Fibroblast of lung (primary cell): ENCODE measurements around the gene FMNL1. TPM values are rescaled to one million over a fixed set of nuclear protein-coding genes. Genes with fewer than 3 reads are reported as not detected.

Experiments used
- DNase-seq, 2 donors: peaks; one replicate each; pipeline versions ENCODE4 v3.0.0 to v3.0.0-alpha.2; 2010; ENCODE audit warnings: low read depth in 2 of 2
- H2AFZ ChIP-seq: 2 replicates; pipeline ENCODE4 v1.5.1; 2012; ENCODE audit warnings: low read length, control low read depth, inconsistent platforms
- H3K27ac ChIP-seq: 2 replicates; pipeline ENCODE4 v1.5.1; 2011; ENCODE audit warnings: low read length, control low read depth; ENCODE audit not compliant: insufficient read depth
- H3K27me3 ChIP-seq: 2 replicates; pipeline ENCODE4 v1.5.1; 2011; ENCODE audit warnings: mild to moderate bottlenecking, low read length; ENCODE audit not compliant: control insufficient read depth, insufficient read depth
- H3K36me3 ChIP-seq: 2 replicates; pipeline ENCODE4 v1.5.1; 2011; ENCODE audit warnings: low read length; ENCODE audit not compliant: control insufficient read depth, insufficient read depth
- H3K4me1 ChIP-seq: 2 replicates; pipeline ENCODE4 v1.5.1; 2011; ENCODE audit warnings: low read length; ENCODE audit not compliant: control insufficient read depth, insufficient read depth; ENCODE audit errors: extremely low read depth
- H3K4me2 ChIP-seq: 2 replicates; pipeline ENCODE4 v1.5.1; 2011; ENCODE audit warnings: low read length, control low read depth; ENCODE audit not compliant: insufficient read depth; ENCODE audit errors: extremely low read depth
- H3K4me3 ChIP-seq, 4 experiments: fragments of 200-600 bp in 1 of 4; sonication (generic) in 1 of 4; replicated peaks in 1 of 4; 2 replicates each; pipeline ENCODE4 v1.5.1; 2011 to 2016; ENCODE audit warnings: low read length in 4 of 4, low read depth in 3 of 4, mild to moderate bottlenecking in 3 of 4, control low read depth in 2 of 4, inconsistent platforms in 1 of 4, mixed read lengths in 1 of 4; ENCODE audit not compliant: insufficient read depth in 1 of 4; ENCODE audit errors: control extremely low read depth in 1 of 4
- H3K79me2 ChIP-seq: 2 replicates; pipeline ENCODE4 v1.5.1; 2012; ENCODE audit warnings: mild to moderate bottlenecking, low read length, inconsistent platforms; ENCODE audit not compliant: control insufficient read depth, insufficient read depth
- H3K9ac ChIP-seq: 2 replicates; pipeline ENCODE4 v1.5.1; 2011; ENCODE audit warnings: mild to moderate bottlenecking, low read length, control low read depth; ENCODE audit not compliant: insufficient read depth
- H3K9me3 ChIP-seq: 2 replicates; pipeline ENCODE4 v1.5.1; 2012; ENCODE audit warnings: low read depth, low read length; ENCODE audit not compliant: control insufficient read depth, insufficient read depth
- H4K20me1 ChIP-seq: 2 replicates; pipeline ENCODE4 v1.5.1; 2011; ENCODE audit warnings: low read length; ENCODE audit not compliant: control insufficient read depth, insufficient read depth; ENCODE audit errors: extremely low read depth
- CTCF ChIP-seq, 2 donors: IDR thresholded peaks in 1 of 2; conservative IDR thresholded peaks in 1 of 2; 1 replicate in 1 of 2; 2 replicates in 1 of 2; pipeline ENCODE4 v1.5.1; 2011 to 2012; ENCODE audit warnings: low read length in 2 of 2, control low read depth in 1 of 2, inconsistent platforms in 1 of 2, low read depth in 1 of 2, mild to moderate bottlenecking in 1 of 2
- EZH2 ChIP-seq: IDR thresholded peaks from 2 replicates; pipeline ENCODE4 v1.5.1; 2012; ENCODE audit warnings: low read length, control low read depth, mild to moderate bottlenecking; ENCODE audit errors: missing control alignments
- polyA plus RNA-seq, 2 donors: library from polyadenylated mRNA; depleted of rRNA in 1 of 2; stranded (reverse) in 1 of 2; unstranded in 1 of 2; fragments of >200 nt; gene quantifications; 2 replicates each; pipeline ENCODE4 v1.2.1, GENCODE V29; 2011 to 2012; ENCODE audit warnings: missing spikeins in 1 of 2
- total RNA-seq: library from RNA; depleted of rRNA; stranded (reverse); fragments of >200 nt; gene quantifications from 2 replicates; pipeline ENCODE4 v1.2.1, GENCODE V29; 2014

The FMNL1 gene
- total and polyA plus RNA-seq, 2 donors (not counting 1 experiment from before 2014, with no cell fraction given): 1.1 to 2.8 TPM

GRCh38 chr17:45283711-45284110, 62.0 kb downstream of the FMNL1 start:
- Histone ChIP-seq H3K9ac (no peak overlapping the region), H3K4me2 (no peak overlapping the region), H4K20me1 (no peaks in the 10 kb centered on the region), H3K36me3 (peaks cover 28% of the 10 kb centered on the region), H3K9me3 (no peaks in the 10 kb centered on the region), H3K79me2 (no peaks in the 10 kb centered on the region), H3K27ac (no peak overlapping the region), H3K27me3 (no peaks in the 10 kb centered on the region), H2AFZ (no peak overlapping the region), H3K4me3 (no peak overlapping the region), H3K4me1 (peaks cover 9% of the 10 kb centered on the region)
- no peak for TF ChIP-seq CTCF (conservative IDR thresholded peaks at IDR 0.05 in 1 of 2, IDR thresholded peaks at IDR 0.05 in 1 of 2; ENCODE audit: low read depth in 1 of 2, low read length in 2 of 2)
- no peak for TF ChIP-seq EZH2
- DNase-seq: no peak

- H4K20me1 ChIP-seq: no peaks in the 10 kb centered on the region
- no peak for DNase-seq
- peaks cover 30% of the 10 kb centered on the region for H3K36me3 ChIP-seq
- H3K4me1 ChIP-seq: peaks cover 9% of the 10 kb centered on the region
- H3K27ac ChIP-seq: no peak overlapping the region
- H3K9me3 ChIP-seq: no peaks in the 10 kb centered on the region
- no peaks in the 10 kb centered on the region for H3K27me3 ChIP-seq
- H3K4me3 ChIP-seq: no peak overlapping the region
- TF ChIP-seq CTCF (conservative IDR thresholded peaks at IDR 0.05 in 1 of 2, IDR thresholded peaks at IDR 0.05 in 1 of 2; ENCODE audit: low read depth in 1 of 2, low read length in 2 of 2): peak in 1 of 2 donors; percentile 31
- no peak for TF ChIP-seq EZH2
- H3K79me2 ChIP-seq: no peaks in the 10 kb centered on the region
- no peak overlapping the region for H3K4me2 ChIP-seq
- no peak overlapping the region for H3K9ac ChIP-seq
- no peak overlapping the region for H2AFZ ChIP-seq
Observed at GRCh38 chr17:45284176-45285140, 62.8 kb downstream of the FMNL1 start.

- Histone ChIP-seq H3K27ac (no peak overlapping the region), H3K36me3 (peaks cover 36% of the 10 kb centered on the region)
Observed at GRCh38 chr17:45286286-45286685, 64.6 kb downstream of the FMNL1 start.

More at GRCh38 chr17:45286286-45286685, 64.6 kb downstream of the FMNL1 start:
- Histone ChIP-seq H3K27me3 (no peaks in the 10 kb centered on the region), H3K4me1 (peaks cover 9% of the 10 kb centered on the region), H4K20me1 (no peaks in the 10 kb centered on the region), H3K4me2 (no peak overlapping the region), H3K9me3 (no peaks in the 10 kb centered on the region), H3K79me2 (peaks cover 5% of the 10 kb centered on the region), H3K4me3 (no peak overlapping the region), H2AFZ (no peak overlapping the region), H3K9ac (no peak overlapping the region)
- no peak for DNase-seq
- TF ChIP-seq CTCF (conservative IDR thresholded peaks at IDR 0.05 in 1 of 2, IDR thresholded peaks at IDR 0.05 in 1 of 2; ENCODE audit: low read depth in 1 of 2, low read length in 2 of 2) (no peak), EZH2 (no peak)
